ENCODE data around the gene NAALADL2.

DNA sequence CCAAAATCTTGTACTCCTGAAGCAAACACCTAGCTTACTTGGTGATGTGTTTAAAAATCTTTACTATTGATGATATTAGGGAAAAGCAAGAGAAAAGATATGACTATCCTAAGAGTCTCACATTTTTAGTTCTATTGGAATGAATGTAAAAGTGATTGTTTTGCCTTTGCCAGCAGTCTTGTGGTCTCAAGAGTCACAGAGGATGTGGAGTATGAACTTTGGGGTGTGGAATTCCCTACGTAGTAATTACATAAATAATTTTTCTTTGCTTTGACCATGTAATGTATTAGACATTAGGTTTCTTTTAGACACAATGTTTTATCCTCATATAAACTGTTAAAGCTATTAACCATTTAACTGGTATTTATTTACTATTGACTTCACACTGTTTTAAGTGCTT, 387.6 kb downstream of the NAALADL2 start:
- TF ChIP-seq CTCF (IDR thresholded peaks at IDR 0.05) (no peak), EZH2 (IDR thresholded peaks at IDR 0.05) (no peak)

Data from neural progenitor cell (in vitro differentiated cells).